Peyer's patch (tissue), 4 donors: Measurements from ENCODE around the gene PSMD2. TPM values are rescaled to one million over a fixed set of nuclear protein-coding genes. Genes with fewer than 3 reads are reported as not detected.

Experiments used
- DNase-seq, 3 donors: peaks; one replicate each; pipeline ENCODE4 v3.0.0-alpha.2; 2017 to 2019
- H3K27ac ChIP-seq, 4 donors: fragments of 200-600 bp; sonication (generic); one replicate each; pipeline ENCODE4 v1.5.1; 2016 to 2019
- H3K27me3 ChIP-seq, 2 donors: fragments of 200-600 bp; sonication (generic); one replicate each; pipeline ENCODE4 v1.5.1; 2019
- H3K36me3 ChIP-seq, 3 donors: fragments of 200-600 bp; sonication (generic); one replicate each; pipeline ENCODE4 v1.5.1; 2016 to 2019
- H3K4me1 ChIP-seq, 4 donors: fragments of 200-600 bp; sonication (generic); one replicate each; pipeline ENCODE4 v1.5.1; 2016 to 2019
- H3K4me3 ChIP-seq, 4 donors: fragments of 200-600 bp; sonication (generic); 1 replicate in 3 of 4; 2 replicates in 1 of 4; pipeline ENCODE4 v1.5.1; 2016 to 2019; ENCODE audit warnings: mild to moderate bottlenecking in 1 of 4
- H3K9me3 ChIP-seq, 4 donors: fragments of 200-600 bp; sonication (generic); one replicate each; pipeline ENCODE4 v1.5.1; 2016 to 2019; ENCODE audit warnings: mild to moderate bottlenecking in 1 of 4
- POLR2A ChIP-seq, 2 donors: fragments of 450-650 bp; IDR thresholded peaks; one replicate each; pipeline ENCODE4 v1.5.1; 2017; ENCODE audit warnings: antibody characterized with exemption in 2 of 2, mild to moderate bottlenecking in 2 of 2, moderate library complexity in 2 of 2
- total RNA-seq, 4 donors: library from RNA; depleted of rRNA; stranded (reverse); fragments of >200 nt; gene quantifications; one replicate each; pipeline ENCODE4 v1.1.0, GENCODE V29; 2016
- TF ChIP-seq, protein P1 (sequence below), 6 experiments: fragments of 450-650 bp in 4 of 6; fragments of 200-600 bp in 2 of 6; sonication (generic) in 1 of 6; IDR thresholded peaks; one replicate each; pipeline ENCODE4 v1.5.1; 2017 to 2019; ENCODE audit warnings: antibody characterized with exemption in 6 of 6, mild to moderate bottlenecking in 3 of 6, moderate library complexity in 1 of 6

The PSMD2 gene
- total RNA-seq, 4 donors from 2014 or later = 140 to 198 (median 155) TPM

DNA sequence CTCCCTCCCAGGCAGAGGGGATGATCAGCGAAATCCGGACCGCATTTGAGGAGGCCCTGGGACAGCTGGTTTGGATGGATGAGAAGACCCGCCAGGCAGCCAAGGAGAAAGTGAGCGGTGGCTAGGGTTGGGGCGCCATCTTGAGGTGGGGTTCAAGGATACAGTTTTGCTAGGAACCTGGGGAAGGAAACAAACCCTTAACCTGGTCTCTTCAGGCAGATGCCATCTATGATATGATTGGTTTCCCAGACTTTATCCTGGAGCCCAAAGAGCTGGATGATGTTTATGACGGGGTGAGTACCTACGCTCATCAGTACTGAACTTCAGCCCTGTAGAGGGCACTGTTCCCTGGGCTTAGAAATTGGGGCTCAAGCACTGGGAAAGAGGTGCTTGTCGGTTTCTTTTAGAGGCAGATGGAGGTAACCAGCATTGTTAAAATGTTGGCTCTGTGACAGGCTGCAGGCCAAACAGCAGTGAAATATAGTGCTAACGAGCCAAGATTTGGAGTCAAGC, 9.6 kb upstream of the PSMD2 start:
- no peaks in the 10 kb centered on the region for H3K9me3 ChIP-seq
- H3K4me3 ChIP-seq = no peak overlapping the region
- no peaks in the 10 kb centered on the region for H3K27me3 ChIP-seq
- TF ChIP-seq POLR2A (IDR thresholded peaks at IDR 0.05) = no peak
- TF ChIP-seq, protein P1, sequence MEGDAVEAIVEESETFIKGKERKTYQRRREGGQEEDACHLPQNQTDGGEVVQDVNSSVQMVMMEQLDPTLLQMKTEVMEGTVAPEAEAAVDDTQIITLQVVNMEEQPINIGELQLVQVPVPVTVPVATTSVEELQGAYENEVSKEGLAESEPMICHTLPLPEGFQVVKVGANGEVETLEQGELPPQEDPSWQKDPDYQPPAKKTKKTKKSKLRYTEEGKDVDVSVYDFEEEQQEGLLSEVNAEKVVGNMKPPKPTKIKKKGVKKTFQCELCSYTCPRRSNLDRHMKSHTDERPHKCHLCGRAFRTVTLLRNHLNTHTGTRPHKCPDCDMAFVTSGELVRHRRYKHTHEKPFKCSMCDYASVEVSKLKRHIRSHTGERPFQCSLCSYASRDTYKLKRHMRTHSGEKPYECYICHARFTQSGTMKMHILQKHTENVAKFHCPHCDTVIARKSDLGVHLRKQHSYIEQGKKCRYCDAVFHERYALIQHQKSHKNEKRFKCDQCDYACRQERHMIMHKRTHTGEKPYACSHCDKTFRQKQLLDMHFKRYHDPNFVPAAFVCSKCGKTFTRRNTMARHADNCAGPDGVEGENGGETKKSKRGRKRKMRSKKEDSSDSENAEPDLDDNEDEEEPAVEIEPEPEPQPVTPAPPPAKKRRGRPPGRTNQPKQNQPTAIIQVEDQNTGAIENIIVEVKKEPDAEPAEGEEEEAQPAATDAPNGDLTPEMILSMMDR (IDR thresholded peaks at IDR 0.05) = peak in 5 of 6 experiments; percentile 1 to 56 (median 52)
- no peaks in the 10 kb centered on the region for H3K36me3 ChIP-seq
- no peak overlapping the region for H3K27ac ChIP-seq
- DNase-seq = peak; percentile 35 to 67 (median 63)
- H3K4me1 ChIP-seq = no peaks in the 10 kb centered on the region

DNA sequence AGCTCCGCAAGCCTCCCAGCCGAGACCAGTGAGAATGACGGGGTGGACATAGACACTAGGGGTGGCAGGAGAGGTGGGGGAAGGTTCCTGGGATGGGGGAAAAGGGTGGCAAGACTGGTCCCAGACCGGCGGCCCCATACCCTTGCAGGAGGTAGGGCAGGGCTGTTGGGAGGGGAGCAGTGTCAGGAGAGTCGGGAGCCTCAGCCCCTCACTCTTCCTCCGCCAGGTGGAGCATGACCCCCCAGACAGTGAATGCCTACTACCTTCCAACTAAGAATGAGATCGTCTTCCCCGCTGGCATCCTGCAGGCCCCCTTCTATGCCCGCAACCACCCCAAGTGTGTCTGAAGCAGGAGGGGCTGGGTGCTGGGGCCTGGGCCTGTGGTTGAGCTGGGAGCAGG, 8.7 kb upstream of the PSMD2 start:
- Histone ChIP-seq H3K4me1 (no peaks in the 10 kb centered on the region), H3K9me3 (no peaks in the 10 kb centered on the region), H3K36me3 (no peaks in the 10 kb centered on the region), H3K27me3 (no peaks in the 10 kb centered on the region), H3K27ac (no peak overlapping the region), H3K4me3 (no peak overlapping the region)
- no peak for DNase-seq
- TF ChIP-seq POLR2A (IDR thresholded peaks at IDR 0.05) = no peak
- TF ChIP-seq, protein P1 (IDR thresholded peaks at IDR 0.05) = no peak

DNA sequence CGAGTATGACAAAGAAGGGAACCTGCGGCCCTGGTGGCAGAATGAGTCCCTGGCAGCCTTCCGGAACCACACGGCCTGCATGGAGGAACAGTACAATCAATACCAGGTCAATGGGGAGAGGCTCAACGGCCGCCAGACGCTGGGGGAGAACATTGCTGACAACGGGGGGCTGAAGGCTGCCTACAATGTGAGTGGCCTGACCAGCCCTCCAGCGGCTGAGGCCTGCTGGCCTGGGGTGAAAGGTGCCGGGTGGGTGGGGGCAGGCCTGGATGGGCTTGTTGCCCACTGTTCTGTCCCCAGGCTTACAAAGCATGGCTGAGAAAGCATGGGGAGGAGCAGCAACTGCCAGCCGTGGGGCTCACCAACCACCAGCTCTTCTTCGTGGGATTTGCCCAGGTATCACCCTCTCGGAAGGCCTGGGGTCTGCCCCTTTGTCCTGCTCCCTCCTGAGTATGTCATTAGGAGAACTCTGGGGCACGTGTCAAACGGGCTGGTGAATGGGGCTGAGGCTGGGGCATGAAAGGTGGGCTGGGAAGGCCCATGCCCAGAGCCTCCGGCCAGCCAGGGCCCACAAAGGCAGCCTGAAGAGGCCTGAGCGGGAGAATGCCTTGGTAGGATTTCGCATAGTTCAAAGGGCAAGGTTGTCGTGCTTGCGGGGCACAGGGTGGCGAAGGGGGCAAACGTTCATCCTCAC, 7.8 kb upstream of the PSMD2 start:
- Histone ChIP-seq H3K27ac (no peak overlapping the region), H3K27me3 (no peaks in the 10 kb centered on the region), H3K9me3 (no peaks in the 10 kb centered on the region), H3K4me3 (no peak overlapping the region), H3K36me3 (no peaks in the 10 kb centered on the region), H3K4me1 (no peaks in the 10 kb centered on the region)
- DNase-seq = no peak
- TF ChIP-seq, protein P1 (IDR thresholded peaks at IDR 0.05) = no peak
- TF ChIP-seq POLR2A (IDR thresholded peaks at IDR 0.05) = no peak

DNA sequence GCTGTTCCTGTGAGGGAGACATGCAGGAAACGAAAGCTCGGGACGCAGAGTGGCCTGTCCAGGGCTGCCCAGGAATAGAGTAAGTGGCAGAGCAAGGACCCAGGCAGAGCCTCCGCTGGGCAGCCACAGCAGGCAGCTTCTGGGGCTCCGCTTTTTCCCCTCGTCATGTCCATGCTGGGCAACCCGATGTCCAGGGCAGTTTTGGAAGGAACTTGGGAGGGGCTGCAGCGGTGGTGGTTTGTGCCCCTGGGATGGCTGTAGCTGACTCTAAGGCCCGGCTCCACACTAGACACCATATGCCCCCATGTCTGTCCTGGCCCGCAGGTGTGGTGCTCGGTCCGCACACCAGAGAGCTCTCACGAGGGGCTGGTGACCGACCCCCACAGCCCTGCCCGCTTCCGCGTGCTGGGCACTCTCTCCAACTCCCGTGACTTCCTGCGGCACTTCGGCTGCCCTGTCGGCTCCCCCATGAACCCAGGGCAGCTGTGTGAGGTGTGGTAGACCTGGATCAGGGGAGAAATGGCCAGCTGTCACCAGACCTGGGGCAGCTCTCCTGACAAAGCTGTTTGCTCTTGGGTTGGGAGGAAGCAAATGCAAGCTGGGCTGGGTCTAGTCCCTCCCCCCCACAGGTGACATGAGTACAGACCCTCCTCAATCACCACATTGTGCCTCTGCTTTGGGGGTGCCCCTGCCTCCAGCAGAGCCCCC, 7.1 kb upstream of the PSMD2 start:
- no peaks in the 10 kb centered on the region for H3K36me3 ChIP-seq
- no peaks in the 10 kb centered on the region for H3K4me1 ChIP-seq
- no peaks in the 10 kb centered on the region for H3K27me3 ChIP-seq
- no peak for TF ChIP-seq POLR2A (IDR thresholded peaks at IDR 0.05)
- TF ChIP-seq, protein P1 (IDR thresholded peaks at IDR 0.05) = no peak
- H3K4me3 ChIP-seq = no peak overlapping the region
- no peak overlapping the region for H3K27ac ChIP-seq
- DNase-seq = no peak
- H3K9me3 ChIP-seq = no peaks in the 10 kb centered on the region

DNA sequence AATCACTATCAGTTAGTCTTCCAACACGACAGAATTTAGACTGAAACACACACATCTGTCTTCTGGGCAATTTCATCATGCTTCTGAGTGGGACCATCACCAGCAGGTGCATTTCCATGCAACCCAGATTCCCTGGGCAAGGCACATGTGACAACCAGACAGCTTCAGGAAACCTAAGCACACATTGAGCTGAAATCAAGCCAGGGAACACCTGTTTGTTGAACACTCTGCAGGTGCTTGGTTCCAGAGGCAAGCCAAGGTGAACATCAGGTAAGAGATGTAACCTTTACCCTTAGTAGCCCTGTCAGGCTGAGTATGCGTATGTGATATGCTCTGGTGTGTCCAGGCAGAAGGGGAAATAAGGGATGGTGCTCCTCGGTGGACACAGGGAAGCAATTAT, 3.3 kb upstream of the PSMD2 start:
- Histone ChIP-seq H3K27ac (no peak overlapping the region), H3K4me3 (no peak overlapping the region), H3K9me3 (no peaks in the 10 kb centered on the region), H3K27me3 (no peaks in the 10 kb centered on the region), H3K36me3 (peaks cover 0 to 3% (median 0%) of the 10 kb centered on the region in 3 donors), H3K4me1 (peaks cover 0 to 12% (median 4%) of the 10 kb centered on the region in 4 donors)
- TF ChIP-seq, protein P1 (IDR thresholded peaks at IDR 0.05) = no peak
- TF ChIP-seq POLR2A (IDR thresholded peaks at IDR 0.05) = no peak
- no peak for DNase-seq
